ENCODE results near the gene CNTN4.

CNTN4 gene

GRCh38 chr3:2823031-2823430, 724.4 kb downstream of the CNTN4 start:
- no peak for DNase-seq

DNA sequence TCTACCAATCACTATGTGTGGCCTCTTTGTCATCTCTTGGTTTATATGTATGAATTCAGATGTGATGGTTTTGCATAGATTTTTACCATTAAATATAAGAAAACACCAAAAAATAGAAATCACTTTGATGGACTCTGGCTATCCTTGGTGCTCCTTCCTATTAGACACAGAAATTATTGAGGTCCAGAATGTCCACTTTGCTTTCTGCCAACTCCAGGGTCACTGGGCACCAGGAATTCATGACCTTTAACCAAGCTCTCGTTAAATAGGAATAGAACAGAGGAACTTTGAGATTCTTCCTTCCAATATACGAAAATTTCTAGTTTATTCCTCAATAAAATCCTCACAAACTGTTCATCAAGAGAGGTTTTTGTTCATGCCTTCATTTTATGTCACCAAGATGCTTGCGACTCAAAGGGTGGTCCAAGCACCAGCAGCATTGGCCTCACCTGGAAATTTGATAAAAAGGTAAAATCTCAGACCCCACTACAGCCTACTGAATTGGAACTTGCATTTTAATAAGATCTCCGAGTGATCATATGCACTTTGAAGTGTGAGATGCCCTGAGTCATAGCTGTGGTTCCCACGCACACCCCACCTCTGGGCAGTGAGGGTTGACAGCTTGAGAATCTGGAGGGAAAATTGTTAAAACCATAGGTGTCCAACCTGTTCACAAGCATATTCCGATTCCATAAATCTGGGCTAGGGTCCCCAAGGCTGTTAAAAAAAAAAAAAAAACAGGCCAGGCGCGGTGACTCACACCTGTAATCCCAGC, 725.0 kb downstream of the CNTN4 start:
- DNase-seq: no peak

DNA sequence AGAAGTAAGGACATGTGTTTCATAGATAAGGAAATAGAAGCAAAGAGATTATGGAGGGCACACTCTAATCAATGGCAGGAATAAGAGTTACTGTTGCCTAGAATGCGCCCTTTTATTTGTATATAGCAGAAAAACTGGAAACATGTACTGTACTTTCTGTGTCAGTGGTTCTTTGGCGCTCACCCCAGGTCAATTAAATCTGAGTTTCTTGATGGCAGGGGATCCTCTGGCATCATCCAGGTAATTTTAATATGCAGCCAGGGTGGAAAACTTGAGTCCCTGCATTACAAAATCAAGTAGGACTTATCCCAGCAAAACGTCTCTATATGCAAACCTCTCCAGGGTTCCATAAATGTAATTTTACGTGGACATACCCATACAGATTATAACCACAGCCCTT, 727.4 kb downstream of the CNTN4 start:
- DNase-seq: no peak

DNA sequence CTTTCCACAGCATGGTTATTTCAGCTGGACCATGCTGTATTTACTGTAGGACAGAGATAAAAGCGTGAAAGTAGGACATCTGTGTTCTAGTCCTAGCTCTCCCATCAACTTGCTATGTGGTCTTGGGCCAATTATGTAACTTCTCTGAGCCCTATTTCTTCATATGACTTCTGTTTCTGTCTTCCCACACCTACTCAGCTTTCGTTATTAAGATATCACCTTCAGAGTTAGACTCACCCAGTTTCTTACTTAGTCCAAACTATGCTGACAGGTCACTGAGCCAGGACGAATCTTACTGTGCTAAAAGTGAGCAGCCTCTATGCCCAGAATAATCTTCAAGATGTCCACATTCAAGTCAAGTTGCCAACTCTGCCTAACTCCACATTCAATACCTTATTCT, 727.8 kb downstream of the CNTN4 start:
- DNase-seq: no peak

GRCh38 chr3:2837239-2837638, 738.6 kb downstream of the CNTN4 start:
- no peak for DNase-seq

DNA sequence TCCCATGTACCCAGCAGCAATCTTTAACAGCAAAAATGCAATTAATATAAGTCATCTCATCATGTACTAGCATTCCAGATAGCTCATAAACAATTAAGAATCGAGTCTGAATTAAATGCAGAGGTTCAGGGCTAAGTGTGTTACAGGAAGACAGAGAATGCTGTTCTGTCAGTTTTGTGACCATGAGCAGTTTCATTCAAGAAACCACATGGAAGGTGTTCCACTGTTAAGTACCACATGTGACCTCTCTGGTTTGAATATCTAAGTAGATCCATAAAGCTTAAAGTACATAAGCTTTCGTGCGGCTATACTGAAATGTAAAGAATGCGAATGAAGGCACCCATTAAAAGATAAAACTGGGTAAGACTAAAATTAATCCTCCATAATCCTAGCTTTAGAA, 739.2 kb downstream of the CNTN4 start:
- no peak for DNase-seq

- no peak for DNase-seq
These were observed 740.0 kb downstream of the CNTN4 start for GRCh38 chr3:2838546-2839157.

DNA sequence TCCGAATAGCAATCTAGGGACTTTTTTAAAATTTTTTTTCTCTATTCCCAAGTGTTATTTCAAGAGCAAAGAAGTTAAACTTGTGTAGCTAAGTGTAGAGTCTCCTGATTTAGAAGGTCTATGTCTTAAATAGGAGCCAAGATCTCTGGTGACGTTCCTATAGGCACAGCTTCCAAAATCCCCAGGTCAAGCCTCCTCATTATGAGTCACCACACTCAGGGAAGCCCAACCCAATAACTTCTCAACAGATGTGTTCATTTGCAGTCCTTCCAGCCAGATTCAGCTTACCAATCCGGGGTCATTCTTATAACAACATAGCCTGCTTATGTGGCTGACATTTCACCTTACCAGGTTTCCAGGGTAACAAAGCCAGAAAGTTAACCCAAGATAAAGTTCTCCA, 741.2 kb downstream of the CNTN4 start:
- no peak for DNase-seq

- no peak for DNase-seq
These were observed 748.6 kb downstream of the CNTN4 start for GRCh38 chr3:2847062-2847841.

DNA sequence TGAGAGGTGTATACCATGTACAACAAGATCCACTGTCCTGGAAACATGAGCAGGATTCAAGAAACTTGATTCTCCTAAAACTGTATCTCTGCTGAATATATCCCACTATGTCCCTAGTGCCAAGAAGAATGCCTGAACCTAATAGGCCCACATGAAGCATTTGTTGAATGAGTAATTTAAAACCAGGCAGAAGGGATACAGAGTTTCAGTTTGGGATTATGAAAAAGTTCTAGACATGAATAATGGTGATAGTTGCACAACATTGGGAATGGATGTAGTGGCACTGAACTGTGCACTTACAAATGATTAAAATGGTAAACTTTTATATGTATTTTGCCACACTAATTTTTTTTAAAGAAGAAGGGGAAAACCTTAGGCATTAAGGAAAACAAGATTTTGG, 750.4 kb downstream of the CNTN4 start:
- no peak for DNase-seq

DNA sequence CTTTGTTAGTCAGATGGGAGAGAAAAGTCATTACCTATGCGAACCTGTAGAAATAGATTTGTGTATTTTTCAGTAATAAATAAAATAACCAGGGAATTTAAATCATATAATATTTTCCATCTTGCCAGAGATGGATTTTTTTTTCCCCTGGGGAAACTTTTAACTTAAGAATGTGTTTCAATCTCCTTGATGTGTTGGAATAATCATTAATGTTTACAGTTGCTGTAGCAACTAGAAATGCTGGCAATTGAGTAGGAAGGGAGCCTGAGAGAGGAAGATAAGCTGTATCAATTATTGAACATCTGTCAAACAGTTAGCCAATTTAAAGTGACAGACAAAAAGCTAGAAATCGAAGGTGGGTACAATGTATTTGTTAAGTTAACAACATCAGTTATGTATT, 752.0 kb downstream of the CNTN4 start:
- DNase-seq: no peak

GRCh38 chr3:2851361-2851760, 752.7 kb downstream of the CNTN4 start:
- DNase-seq: no peak

DNA sequence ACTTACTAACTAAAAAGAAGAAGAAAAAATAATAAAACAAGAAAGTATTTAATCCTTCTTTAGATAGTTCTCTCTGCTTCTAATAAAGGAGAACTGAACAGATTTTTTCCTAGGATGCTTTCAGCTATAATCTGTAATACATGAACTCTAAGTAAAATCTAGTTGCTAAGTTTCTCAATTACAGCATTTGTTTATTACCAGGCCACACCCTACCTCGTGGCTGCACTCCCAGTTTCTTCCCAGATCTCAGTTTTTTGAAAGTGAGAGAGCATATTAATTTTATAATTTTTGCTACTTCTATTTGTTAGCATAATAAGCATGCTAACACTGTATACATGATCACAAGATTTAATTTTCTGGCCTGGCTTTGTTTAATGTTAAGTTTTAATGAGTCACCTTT, 753.2 kb downstream of the CNTN4 start:
- DNase-seq: no peak

DNA sequence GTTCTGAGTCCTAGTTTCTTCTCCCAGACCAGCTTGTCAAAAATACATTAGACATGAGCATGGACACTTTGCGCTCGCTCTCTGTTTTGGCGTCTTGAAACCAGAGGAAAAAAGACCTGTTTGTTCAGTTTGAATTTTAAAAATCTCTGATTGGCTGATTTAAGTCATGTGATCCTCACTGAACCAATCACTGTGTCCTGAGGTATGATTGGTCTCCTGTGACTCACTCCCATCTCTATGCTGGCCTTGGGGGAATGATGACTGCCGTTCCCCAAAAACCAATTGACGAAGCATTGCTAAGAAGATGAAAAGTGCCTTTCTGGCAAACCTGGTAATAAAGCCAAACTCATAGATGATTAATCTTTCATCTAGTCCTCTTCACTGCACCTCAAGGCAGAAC, 755.0 kb downstream of the CNTN4 start:
- no peak for DNase-seq

DNA sequence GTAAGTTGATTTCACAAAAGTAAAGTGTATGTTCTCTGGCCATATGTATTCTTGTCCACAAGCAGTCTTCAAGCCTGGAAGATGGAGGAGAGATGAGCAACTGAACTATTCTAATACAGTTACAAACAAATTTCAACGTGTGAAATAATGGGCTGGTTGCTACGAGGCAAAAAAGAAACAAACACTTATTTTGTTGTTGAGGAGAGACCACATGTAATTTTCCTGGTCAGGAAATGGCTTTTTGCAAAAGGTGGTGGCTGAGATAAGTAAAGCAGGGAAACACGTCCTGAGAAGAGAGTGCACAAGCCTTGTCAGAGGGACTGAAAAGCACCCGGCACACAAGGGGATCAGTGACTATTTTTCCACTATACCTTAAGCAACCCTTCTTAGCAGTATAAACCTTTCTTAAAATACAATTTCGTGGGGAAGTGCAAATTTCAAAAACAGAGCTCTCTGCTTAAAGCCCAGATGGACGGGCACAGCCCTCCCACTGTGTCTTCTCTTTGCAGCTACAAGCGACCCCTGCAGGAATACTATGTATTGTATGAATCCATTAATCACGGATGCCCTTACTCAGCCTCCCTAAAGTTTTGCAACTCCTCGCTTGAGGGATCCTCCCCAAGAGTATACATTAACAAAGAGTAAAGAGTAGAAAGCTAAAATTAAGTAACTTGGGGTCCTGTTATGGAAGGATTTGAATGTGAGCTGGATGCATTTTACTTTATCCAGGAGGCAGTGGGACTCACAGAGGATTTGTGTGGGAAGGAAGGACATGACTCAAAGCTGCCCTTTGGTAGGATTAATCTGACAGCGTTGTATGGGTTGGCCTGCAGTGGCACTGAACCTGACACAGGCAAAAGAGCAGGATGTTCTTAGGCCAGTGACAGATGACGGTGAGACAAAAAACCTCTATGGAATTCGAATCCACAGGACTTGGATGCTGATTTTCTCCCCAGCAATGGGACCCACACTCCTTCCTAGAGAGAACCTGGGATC, 757.8 kb downstream of the CNTN4 start:
- no peak for DNase-seq

GRCh38 chr3:2860626-2861025, 762.0 kb downstream of the CNTN4 start:
- DNase-seq: no peak

DNA sequence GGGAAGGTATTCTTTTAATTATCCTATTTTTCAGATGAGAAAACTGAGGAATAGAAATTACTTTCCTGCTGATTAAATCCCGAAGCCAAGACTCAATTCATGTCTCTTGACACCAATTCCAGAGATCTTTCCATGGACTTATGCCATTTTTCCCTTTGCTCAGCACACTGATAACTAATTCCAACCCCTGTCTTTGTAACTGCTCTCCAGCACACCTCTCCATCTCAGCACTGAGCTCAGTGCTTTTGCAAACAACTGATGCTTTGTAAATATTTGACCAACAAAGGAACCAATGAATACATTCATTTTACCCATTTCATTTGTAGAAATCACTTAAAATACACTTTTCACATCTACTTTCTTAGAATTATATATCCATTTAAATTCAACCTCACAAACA, 762.5 kb downstream of the CNTN4 start:
- DNase-seq: no peak

- no peak for DNase-seq
These were observed 763.3 kb downstream of the CNTN4 start for GRCh38 chr3:2861920-2862319.

DNA sequence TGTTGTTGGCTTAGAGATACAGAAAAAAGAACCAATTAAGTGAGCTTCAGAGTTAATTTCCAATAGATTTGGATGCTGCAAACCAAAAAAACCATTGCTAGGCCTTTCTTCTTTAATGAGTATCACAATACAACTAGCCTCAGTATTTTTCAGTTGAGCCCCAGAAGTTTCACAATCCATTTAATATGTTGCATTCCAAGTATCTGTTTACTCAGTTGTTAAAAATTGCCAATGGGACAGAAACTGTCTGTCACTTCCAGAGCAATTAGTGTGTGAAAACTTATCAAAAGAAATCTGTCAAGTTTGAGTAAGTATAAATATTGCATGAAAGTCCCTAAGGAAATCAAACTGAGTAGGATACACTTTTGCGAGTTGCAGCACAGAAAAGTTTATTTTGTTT, 763.7 kb downstream of the CNTN4 start:
- no peak for DNase-seq

GRCh38 chr3:2863127-2863526, 764.5 kb downstream of the CNTN4 start:
- DNase-seq: no peak

- DNase-seq: no peak
These were observed 771.2 kb downstream of the CNTN4 start for GRCh38 chr3:2869905-2870304.

DNA sequence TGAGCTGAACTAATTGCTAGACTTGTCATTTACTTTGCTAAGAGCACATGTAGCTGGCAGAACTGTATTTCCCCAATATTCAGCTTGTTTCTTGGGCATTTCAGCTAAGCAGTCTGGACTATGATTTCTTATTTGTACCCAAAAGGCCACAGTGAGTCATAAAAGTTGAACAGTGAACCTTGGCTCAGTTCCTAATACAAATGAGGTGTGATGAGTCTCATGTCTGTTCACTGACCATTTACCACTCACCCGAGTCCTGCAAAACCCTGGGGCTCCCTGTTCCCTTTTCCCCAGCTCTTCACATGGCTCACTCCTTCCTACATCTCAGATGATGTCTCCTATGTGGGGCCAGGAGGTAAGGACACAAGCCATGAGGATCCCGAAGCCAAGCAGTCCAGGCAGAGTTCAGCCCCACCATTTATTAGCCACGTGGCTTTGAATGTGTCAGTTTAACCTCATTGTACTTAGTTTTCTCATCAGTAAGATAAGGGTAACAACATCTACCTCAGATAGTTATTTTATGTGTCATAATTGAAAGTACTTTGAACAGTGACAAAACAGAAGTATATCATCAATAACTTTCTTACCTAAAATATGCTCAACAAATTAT, 772.2 kb downstream of the CNTN4 start:
- DNase-seq: no peak
